ENCODE data around the gene SLFN5. TPM values are rescaled to one million over a fixed set of nuclear protein-coding genes. Genes with fewer than 3 reads are reported as not detected.

Gene SLFN5
- total RNA-seq, result 100 to 1,000 TPM; 242 to 248 TPM

GRCh38 chr17:35242805-35243560 lies at the start of gene SLFN5:
TSS of gene SLFN5 (plus strand) at chr17:35243072. CDS start at chr17:35258691, 15,619 bp downstream.

GRCh38 chr17:35194001-35194400 lies 48.9 kb upstream of the SLFN5 start, which contains the start of gene SLC35G3:
TSS of gene SLC35G3 (minus strand) at chr17:35194393. CDS start at chr17:35194307, 86 bp downstream.

Other genes with a start within 250 kb of the SLFN5 start
- 10 to 100 TPM; 29.3 to 34.8 TPM for gene RFFL, start 179.4 kb upstream of the SLFN5 start, total RNA-seq
- 10 to 100 TPM; 27.1 to 28.7 TPM for gene RAD51D, start 123.2 kb upstream of the SLFN5 start, total RNA-seq
- not detected for gene FNDC8, start 121.5 kb upstream of the SLFN5 start, total RNA-seq
- 10 to 100 TPM; 21.3 to 22.5 TPM for gene NLE1, start 100.8 kb upstream of the SLFN5 start, total RNA-seq
- under 1 TPM; 0.10 TPM for gene UNC45B, start 95.3 kb upstream of the SLFN5 start, total RNA-seq
- gene SLC35G3, start 48.7 kb upstream of the SLFN5 start, total RNA-seq, result not detected
- gene SLFN11, start 130.5 kb downstream of the SLFN5 start, total RNA-seq, result 10 to 100 TPM; 45.3 to 52.3 TPM
- 10 to 100 TPM; 12.9 to 13.6 TPM for gene SLFN12, start 189.4 kb downstream of the SLFN5 start, total RNA-seq
- 10 to 100 TPM; 66.9 to 69.4 TPM for gene SLFN13, start 205.7 kb downstream of the SLFN5 start, total RNA-seq

Data from activated naive CD4-positive, alpha-beta T cell treated with anti-CD3 and anti-CD28 coated beads, Interleukin-2, amount 10 ng/mL, durations not matched to agents 5 hours and 36 hours (primary cell).